Hepatocyte (in vitro differentiated cells): ENCODE results near the gene PCNP. TPM values are rescaled to one million over a fixed set of nuclear protein-coding genes. Genes with fewer than 3 reads are reported as not detected.
"Not testable (repeated sequence)": the region's sequence is repeated elsewhere in the genome, so short reads cannot be mapped to it uniquely, and the experiment has no call there.

Experiments used
- DNase-seq: peaks from one replicate; pipeline ENCODE4 v3.0.0-alpha.2; 2016; ENCODE audit warnings: low spot score
- H2AFZ ChIP-seq: fragments of 200-600 bp; sonication (generic); 2 replicates; pipeline ENCODE4 v1.6.0; 2016; ENCODE audit warnings: antibody characterized with exemption, mild to moderate bottlenecking
- H3K27ac ChIP-seq: fragments of 200-600 bp; sonication (generic); 2 replicates; pipeline ENCODE4 v1.5.1; 2016; ENCODE audit warnings: mild to moderate bottlenecking
- H3K27me3 ChIP-seq: fragments of 200-600 bp; sonication (generic); 2 replicates; pipeline ENCODE4 v1.6.1; 2016
- H3K36me3 ChIP-seq: fragments of 200-600 bp; sonication (generic); replicated peaks from 2 replicates; pipeline ENCODE4 v1.5.1; 2016; ENCODE audit warnings: low read depth; ENCODE audit not compliant: insufficient read depth
- H3K4me1 ChIP-seq: fragments of 200-600 bp; sonication (generic); 2 replicates; pipeline ENCODE4 v1.5.1; 2016; ENCODE audit warnings: mild to moderate bottlenecking, moderate library complexity; ENCODE audit not compliant: insufficient read depth
- H3K4me2 ChIP-seq: fragments of 200-600 bp; sonication (generic); 2 replicates; pipeline ENCODE4 v1.6.0; 2016
- H3K4me3 ChIP-seq: fragments of 200-600 bp; sonication (generic); 2 replicates; pipeline ENCODE4 v1.5.1; 2016; ENCODE audit warnings: mild to moderate bottlenecking
- H3K79me2 ChIP-seq: fragments of 200-600 bp; sonication (generic); 2 replicates; pipeline ENCODE4 v1.6.0; 2017; ENCODE audit warnings: mild to moderate bottlenecking
- H3K9me2 ChIP-seq: fragments of 200-600 bp; sonication (generic); replicated peaks from 2 replicates; pipeline ENCODE4 v1.6.0; 2017; ENCODE audit warnings: mild to moderate bottlenecking; ENCODE audit not compliant: insufficient read depth
- H3K9me3 ChIP-seq: fragments of 200-600 bp; sonication (generic); 2 replicates; pipeline ENCODE4 v1.5.1; 2016; ENCODE audit warnings: low read depth, mild to moderate bottlenecking
- H4K20me1 ChIP-seq: fragments of 200-600 bp; sonication (generic); 2 replicates; pipeline ENCODE4 v1.6.0; 2016; ENCODE audit warnings: mild to moderate bottlenecking; ENCODE audit not compliant: insufficient read depth, poor library complexity, severe bottlenecking
- CTCF ChIP-seq: fragments of 200-600 bp; sonication (generic); IDR thresholded peaks from 2 replicates; pipeline ENCODE4 v1.5.1; 2016; ENCODE audit warnings: antibody characterized with exemption, mild to moderate bottlenecking; ENCODE audit not compliant: poor library complexity
- EZH2 ChIP-seq: fragments of 200-600 bp; sonication (generic); IDR thresholded peaks from 2 replicates; pipeline ENCODE4 v1.6.1; 2016; ENCODE audit warnings: antibody characterized with exemption, mild to moderate bottlenecking, borderline replicate concordance
- EZH2phosphoT487 ChIP-seq: fragments of 200-600 bp; sonication (generic); IDR thresholded peaks from one replicate; pipeline ENCODE4 v1.6.1; 2018; ENCODE audit warnings: antibody characterized with exemption, mild to moderate bottlenecking, low read depth, moderate library complexity; ENCODE audit not compliant: unreplicated experiment, severe bottlenecking
- WGBS: methylation state at CpG from one replicate; pipeline ENCODE4 v1.1.6; 2016; ENCODE audit warnings: low lambda C conversion rate; ENCODE audit errors: missing lambda C conversion rate; 5-methylcytosine and 5-hydroxymethylcytosine counted together
- polyA plus RNA-seq: library from polyadenylated mRNA; unstranded; fragments of >200 nt; fragmentation: Nextera tagmentation; extraction: Ambion mirVana; gene quantifications from 2 replicates; pipeline ENCODE4 v1.2.1, GENCODE V29; 2016
- total RNA-seq: library from RNA; depleted of rRNA; stranded (reverse); fragments of >200 nt; gene quantifications from 2 replicates; pipeline ENCODE4 v1.2.3, GENCODE V29; 2014

Gene PCNP
- total and polyA plus RNA-seq, 2 experiments from 2014 or later, result 86.4 to 133 TPM

- Histone ChIP-seq H3K9me2 (no peaks in the 10 kb centered on the region), H3K27ac (no peak overlapping the region), H3K79me2 (peaks cover 24% of the 10 kb centered on the region), H3K9me3 (no peaks in the 10 kb centered on the region), H3K4me1 (no peaks in the 10 kb centered on the region), H3K4me3 (no peak overlapping the region), H2AFZ (no peak overlapping the region), H4K20me1 (peaks cover 2% of the 10 kb centered on the region), H3K27me3 (no peaks in the 10 kb centered on the region), H3K4me2 (no peak overlapping the region), H3K36me3 (peaks cover 6% of the 10 kb centered on the region)
- no peak for DNase-seq
- no peak for TF ChIP-seq CTCF
- TF ChIP-seq EZH2, result no peak
- no peak for TF ChIP-seq EZH2phosphoT487
- WGBS, result 98% methylated on average over 3 of the region's 3 CpGs
Observed at GRCh38 chr3:101591071-101591470, 17.1 kb downstream of the PCNP start.

GRCh38 chr3:101602731-101603130, 28.8 kb downstream of the PCNP start:
- Histone ChIP-seq H3K27me3 (no peaks in the 10 kb centered on the region), H3K4me1 (no peaks in the 10 kb centered on the region), H3K9me3 (no peaks in the 10 kb centered on the region), H3K27ac (no peak overlapping the region), H3K9me2 (no peaks in the 10 kb centered on the region), H3K4me2 (no peak overlapping the region), H2AFZ (no peak overlapping the region), H3K36me3 (no peaks in the 10 kb centered on the region), H3K79me2 (no peaks in the 10 kb centered on the region), H3K4me3 (no peak overlapping the region), H4K20me1 (no peaks in the 10 kb centered on the region)
- WGBS, result 92% methylated on average over 3 of the region's 3 CpGs
- no peak for DNase-seq
- TF ChIP-seq CTCF (no peak), EZH2phosphoT487 (no peak), EZH2 (no peak)

GRCh38 chr3:101603184-101603583, 29.2 kb downstream of the PCNP start:
- Histone ChIP-seq H3K36me3 (no peaks in the 10 kb centered on the region), H4K20me1 (no peaks in the 10 kb centered on the region), H3K27me3 (no peaks in the 10 kb centered on the region), H2AFZ (no peak overlapping the region), H3K9me2 (no peaks in the 10 kb centered on the region), H3K4me3 (no peak overlapping the region), H3K4me1 (no peaks in the 10 kb centered on the region), H3K27ac (no peak overlapping the region), H3K4me2 (no peak overlapping the region), H3K79me2 (no peaks in the 10 kb centered on the region), H3K9me3 (no peaks in the 10 kb centered on the region)
- TF ChIP-seq CTCF (no peak), EZH2 (no peak), EZH2phosphoT487 (no peak)
- 93% methylated on average over 1 of the region's 1 CpG for WGBS
- no peak for DNase-seq

GRCh38 chr3:101605398-101605797, 31.4 kb downstream of the PCNP start:
- not testable (repeated sequence) for H2AFZ ChIP-seq, H3K4me3 ChIP-seq, H4K20me1 ChIP-seq, H3K27ac ChIP-seq, H3K9me3 ChIP-seq, H3K27me3 ChIP-seq, H3K36me3 ChIP-seq, H3K79me2 ChIP-seq, H3K9me2 ChIP-seq, H3K4me2 ChIP-seq, DNase-seq, H3K4me1 ChIP-seq
- 61% methylated on average over 10 of the region's 10 CpGs for WGBS
